B cell (primary cell): ENCODE results near the gene TENM3.

Experiments
- EZH2 ChIP-seq: IDR thresholded peaks from 2 replicates; pipeline ENCODE4 v1.6.1; 2012; ENCODE audit warnings: borderline replicate concordance, low read depth, mild to moderate bottlenecking, moderate library complexity, low read length; ENCODE audit not compliant: insufficient read depth, poor library complexity, severe bottlenecking
- TF ChIP-seq, protein P1 (sequence below): fragments of 200-600 bp; IDR thresholded peaks from one replicate; pipeline ENCODE4 v1.8.0; 2022; ENCODE audit warnings: antibody characterized with exemption, mild to moderate bottlenecking

DNA sequence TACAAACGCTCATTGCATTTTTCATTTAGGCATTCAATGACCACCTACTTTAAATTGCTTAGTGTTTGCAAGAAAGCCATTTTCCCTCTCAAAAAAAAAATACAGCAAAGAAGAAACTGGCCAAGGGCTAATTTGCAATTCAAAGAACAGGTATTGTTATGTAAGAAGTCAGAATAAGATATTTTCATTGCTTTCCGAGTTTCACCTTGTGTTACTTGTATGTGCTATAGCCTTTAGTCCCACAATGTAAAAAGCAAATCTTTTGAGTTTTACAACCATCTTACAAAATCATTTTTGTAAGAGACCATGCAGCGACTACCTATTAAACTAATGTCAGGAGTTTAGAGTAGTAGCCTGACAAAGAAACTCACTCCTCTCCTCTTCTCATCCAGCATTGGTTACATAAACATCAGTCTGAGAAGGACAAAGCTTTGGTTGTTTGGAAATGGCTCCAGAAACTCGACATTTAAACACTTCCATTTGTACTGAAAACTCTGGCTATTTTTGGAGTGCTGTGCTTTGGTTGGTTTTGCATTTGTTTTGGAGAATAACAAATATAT is 15.3 kb downstream of the TENM3 start:
- TF ChIP-seq, protein P1, sequence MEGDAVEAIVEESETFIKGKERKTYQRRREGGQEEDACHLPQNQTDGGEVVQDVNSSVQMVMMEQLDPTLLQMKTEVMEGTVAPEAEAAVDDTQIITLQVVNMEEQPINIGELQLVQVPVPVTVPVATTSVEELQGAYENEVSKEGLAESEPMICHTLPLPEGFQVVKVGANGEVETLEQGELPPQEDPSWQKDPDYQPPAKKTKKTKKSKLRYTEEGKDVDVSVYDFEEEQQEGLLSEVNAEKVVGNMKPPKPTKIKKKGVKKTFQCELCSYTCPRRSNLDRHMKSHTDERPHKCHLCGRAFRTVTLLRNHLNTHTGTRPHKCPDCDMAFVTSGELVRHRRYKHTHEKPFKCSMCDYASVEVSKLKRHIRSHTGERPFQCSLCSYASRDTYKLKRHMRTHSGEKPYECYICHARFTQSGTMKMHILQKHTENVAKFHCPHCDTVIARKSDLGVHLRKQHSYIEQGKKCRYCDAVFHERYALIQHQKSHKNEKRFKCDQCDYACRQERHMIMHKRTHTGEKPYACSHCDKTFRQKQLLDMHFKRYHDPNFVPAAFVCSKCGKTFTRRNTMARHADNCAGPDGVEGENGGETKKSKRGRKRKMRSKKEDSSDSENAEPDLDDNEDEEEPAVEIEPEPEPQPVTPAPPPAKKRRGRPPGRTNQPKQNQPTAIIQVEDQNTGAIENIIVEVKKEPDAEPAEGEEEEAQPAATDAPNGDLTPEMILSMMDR, result no peak
- no peak for TF ChIP-seq EZH2
